Thyroid gland (tissue), 4 donors: ENCODE measurements around the gene ADGRE3. TPM values are rescaled to one million over a fixed set of nuclear protein-coding genes. Genes with fewer than 3 reads are reported as not detected.

Experiments
- DNase-seq, 2 donors: peaks; one replicate each; pipeline ENCODE4 v3.0.0-alpha.2; 2019
- H3K27ac ChIP-seq, 3 donors: fragments of 200-600 bp; sonication (generic); 1 replicate in 2 of 3; 2 replicates in 1 of 3; pipeline ENCODE4 v1.5.1; 2016 to 2019; ENCODE audit warnings: mild to moderate bottlenecking in 1 of 3, moderate library complexity in 1 of 3
- H3K27me3 ChIP-seq: fragments of 200-600 bp; sonication (generic); one replicate; pipeline ENCODE4 v1.5.1; 2019
- H3K36me3 ChIP-seq, 2 donors: fragments of 200-600 bp; sonication (generic); one replicate each; pipeline ENCODE4 v1.5.1; 2016 to 2019
- H3K4me1 ChIP-seq, 2 donors: fragments of 200-600 bp; sonication (generic); one replicate each; pipeline ENCODE4 v1.5.1; 2017 to 2019
- H3K4me3 ChIP-seq, 3 donors: fragments of 200-600 bp; sonication (generic); replicated peaks in 1 of 3; 1 replicate in 2 of 3; 2 replicates in 1 of 3; pipeline ENCODE4 v1.5.1; 2016; ENCODE audit warnings: mild to moderate bottlenecking in 1 of 3
- H3K9me3 ChIP-seq: fragments of 200-600 bp; sonication (generic); one replicate; pipeline ENCODE4 v1.5.1; 2017
- CTCF ChIP-seq, 6 experiments: fragments of 200-600 bp in 3 of 6; fragments of 450-650 bp in 3 of 6; sonication (generic) in 3 of 6; IDR thresholded peaks; one replicate each; pipeline ENCODE4 v1.5.1; 2016 to 2019; ENCODE audit warnings: antibody characterized with exemption in 6 of 6, mild to moderate bottlenecking in 2 of 6, inconsistent platforms in 1 of 6, moderate library complexity in 1 of 6
- POLR2A ChIP-seq, 2 donors: fragments of 450-650 bp; IDR thresholded peaks; one replicate each; pipeline ENCODE4 v1.6.1; 2017; ENCODE audit warnings: antibody characterized with exemption in 2 of 2, mild to moderate bottlenecking in 2 of 2, moderate library complexity in 1 of 2
- WGBS, 2 donors: methylation state at CpG; one replicate each; pipeline ENCODE4 v1.1.5; 2017; 5-methylcytosine and 5-hydroxymethylcytosine counted together
- intact Hi-C: fragments of 100-400 bp; cut with DNase I; formaldehyde crosslinking; loops from one replicate; pipeline ENCODE4 v1.15.1; 2023
- total RNA-seq, 4 donors: library from RNA; depleted of rRNA; stranded (reverse); fragments of >200 nt; gene quantifications; one replicate each; pipeline ENCODE4 v1.2.3, GENCODE V29; 2016

The ADGRE3 gene
- total RNA-seq, 4 donors from 2014 or later: 0.24 TPM; not detected in 3

- Histone ChIP-seq H3K27me3 (no peaks in the 10 kb centered on the region), H3K27ac (no peak overlapping the region), H3K4me3 (no peak overlapping the region), H3K4me1 (no peaks in the 10 kb centered on the region), H3K9me3 (no peaks in the 10 kb centered on the region), H3K36me3 (no peaks in the 10 kb centered on the region)
- TF ChIP-seq POLR2A (IDR thresholded peaks at IDR 0.05) (no peak), CTCF (IDR thresholded peaks at IDR 0.05) (no peak)
- DNase-seq: no peak
- 44 to 60% methylated on average over 3 of the region's 3 CpGs for WGBS, 2 donors
- intact Hi-C loops: no loop called here
Measured at GRCh38 chr19:14683439-14683838, 8.8 kb upstream of the ADGRE3 start.

- no peak overlapping the region for H3K27ac ChIP-seq
- no peaks in the 10 kb centered on the region for H3K36me3 ChIP-seq
- DNase-seq: no peak
- intact Hi-C loops: no loop called here
- H3K4me3 ChIP-seq: no peak overlapping the region
- no peaks in the 10 kb centered on the region for H3K27me3 ChIP-seq
- TF ChIP-seq POLR2A (IDR thresholded peaks at IDR 0.05): no peak
- TF ChIP-seq CTCF (IDR thresholded peaks at IDR 0.05): no peak
- no peaks in the 10 kb centered on the region for H3K9me3 ChIP-seq
- 83 to 93% methylated on average over 2 of the region's 2 CpGs for WGBS, 2 donors
- H3K4me1 ChIP-seq: no peaks in the 10 kb centered on the region
Measured at GRCh38 chr19:14682084-14682483, 7.4 kb upstream of the ADGRE3 start.

GRCh38 chr19:14678199-14678598 lies 3.6 kb upstream of the ADGRE3 start:
- H3K9me3 ChIP-seq: no peaks in the 10 kb centered on the region
- H3K36me3 ChIP-seq: no peaks in the 10 kb centered on the region
- WGBS, 2 donors: 88 to 92% methylated on average over 9 of the region's 9 CpGs
- intact Hi-C loops: no loop called here
- H3K4me1 ChIP-seq: no peaks in the 10 kb centered on the region
- TF ChIP-seq CTCF (IDR thresholded peaks at IDR 0.05) (no peak), POLR2A (IDR thresholded peaks at IDR 0.05) (no peak)
- H3K4me3 ChIP-seq: no peak overlapping the region
- DNase-seq: no peak
- H3K27ac ChIP-seq: no peak overlapping the region
- H3K27me3 ChIP-seq: no peaks in the 10 kb centered on the region

GRCh38 chr19:14677464-14677863 lies 2.8 kb upstream of the ADGRE3 start:
- Histone ChIP-seq H3K27me3 (no peaks in the 10 kb centered on the region), H3K9me3 (no peaks in the 10 kb centered on the region), H3K36me3 (no peaks in the 10 kb centered on the region), H3K4me1 (no peaks in the 10 kb centered on the region), H3K4me3 (no peak overlapping the region), H3K27ac (no peak overlapping the region)
- intact Hi-C loops: no loop called here
- WGBS, 2 donors: 84 to 87% methylated on average over 6 of the region's 6 CpGs
- TF ChIP-seq CTCF (IDR thresholded peaks at IDR 0.05) (no peak), POLR2A (IDR thresholded peaks at IDR 0.05) (no peak)
- no peak for DNase-seq

- TF ChIP-seq CTCF (IDR thresholded peaks at IDR 0.05) (no peak), POLR2A (IDR thresholded peaks at IDR 0.05) (no peak)
- no peak overlapping the region for H3K4me3 ChIP-seq
- no peaks in the 10 kb centered on the region for H3K27me3 ChIP-seq
- no peaks in the 10 kb centered on the region for H3K4me1 ChIP-seq
- DNase-seq: no peak
- H3K36me3 ChIP-seq: no peaks in the 10 kb centered on the region
- intact Hi-C loops: no loop called here
- H3K27ac ChIP-seq: no peak overlapping the region
- H3K9me3 ChIP-seq: no peaks in the 10 kb centered on the region
- WGBS, 2 donors: 85 to 86% methylated on average over 10 of the region's 10 CpGs
Measured at GRCh38 chr19:14676762-14677161, 2.1 kb upstream of the ADGRE3 start.
